GM12878 (cell line): Measurements from ENCODE around the gene KCNJ3.

Source experiments
- POLR2AphosphoS5 ChIP-seq: IDR thresholded peaks from 2 replicates; pipeline ENCODE4 v1.6.1; 2011; ENCODE audit warnings: mild to moderate bottlenecking, low read length, inconsistent platforms
- TF ChIP-seq, protein P1 (sequence below): IDR thresholded peaks from 2 replicates; pipeline ENCODE4 v1.6.1; 2012; ENCODE audit warnings: low read depth, low read length, improper control_type of control experiment

DNA sequence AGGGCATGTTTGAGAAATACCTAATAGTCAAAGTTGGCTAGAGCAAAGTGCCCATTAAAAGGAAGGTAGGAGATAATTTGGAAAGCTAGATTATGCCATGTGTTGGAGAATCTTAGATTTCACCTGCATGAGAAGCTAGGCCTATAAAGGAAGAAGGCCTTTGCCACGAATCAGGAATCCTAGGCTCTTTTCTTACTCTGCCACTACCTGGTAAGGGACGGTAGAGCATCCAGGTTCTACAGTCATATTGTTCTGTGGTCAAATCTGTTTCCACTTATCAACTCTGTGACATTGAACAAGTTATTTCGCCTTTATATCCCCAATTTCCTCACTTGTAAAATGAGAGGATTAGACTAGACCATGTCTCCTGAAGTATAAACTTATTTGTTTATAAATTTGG, 3.6 kb upstream of the KCNJ3 start:
- no peak for TF ChIP-seq POLR2AphosphoS5
- TF ChIP-seq, protein P1, sequence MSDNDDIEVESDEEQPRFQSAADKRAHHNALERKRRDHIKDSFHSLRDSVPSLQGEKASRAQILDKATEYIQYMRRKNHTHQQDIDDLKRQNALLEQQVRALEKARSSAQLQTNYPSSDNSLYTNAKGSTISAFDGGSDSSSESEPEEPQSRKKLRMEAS: no peak
